Measurements from ENCODE around the gene EEA1. TPM values are rescaled to one million over a fixed set of nuclear protein-coding genes. Genes with fewer than 3 reads are reported as not detected.

The EEA1 gene
- total and polyA plus RNA-seq, 2 of the 8 experiments (the other 6 are each of a cell fraction or from before 2014, with no cell fraction given): 1.0 to 18.8 TPM

GRCh38 chr12:92863251-92863650 lies 65.8 kb downstream of the EEA1 start:
- no peak overlapping the region for H3K27ac ChIP-seq (ENCODE audit: low read depth, low read length)
- no peaks in the 10 kb centered on the region for H3K9me3 ChIP-seq (ENCODE audit: insufficient read depth in 2 of 2, low read depth in 1 of 2, low read length in 1 of 2)
- CTCF ChIA-PET (ENCODE audit: partially characterized antibody): no interaction called here
- peaks cover 0 to 3% (median 0%) of the 10 kb centered on the region in 4 experiments; a peak in 2 of 8 replicates for H3K36me3 ChIP-seq (ENCODE audit: control insufficient read depth in 2 of 4, insufficient read depth in 4 of 4, low read length in 3 of 4)
- H3K4ac ChIP-seq (replicated peaks; ENCODE audit: insufficient read length, low read depth, low read length): no peak overlapping the region
- H2BK20ac ChIP-seq (ENCODE audit: low read length): no peak overlapping the region
- H3K27me3 ChIP-seq (replicated peaks in 1 of 4; ENCODE audit: control insufficient read depth in 3 of 4, extremely low read depth in 1 of 4, insufficient read depth in 3 of 4, low read length in 3 of 4): no peaks in the 10 kb centered on the region
- 84% methylated on average over 1 of the region's 1 CpG; no CpG with 5 or more reads in 1 of the 2 experiments for WGBS, 2 experiments (ENCODE audit: extremely low coverage in 1 of 2, insufficient coverage in 1 of 2, insufficient read length in 1 of 2, insufficient replicate concordance in 2 of 2, low coverage in 1 of 2, low lambda C conversion rate in 2 of 2, missing lambda C conversion rate in 1 of 2)
- no peak overlapping the region for H3K14ac ChIP-seq (ENCODE audit: insufficient read length)
- DNase-seq (ENCODE audit: low read depth in 1 of 2, low spot score in 2 of 2) (no peak), FAIRE-seq (no peak)
- no peak overlapping the region for H2AK5ac ChIP-seq (ENCODE audit: low read depth, low read length)
- no peak overlapping the region for H3K9ac ChIP-seq (replicated peaks in 1 of 4; ENCODE audit: extremely low read depth in 1 of 4, low read depth in 3 of 4, low read length in 3 of 4)
- H3K18ac ChIP-seq (ENCODE audit: extremely low read depth, low read length): no peak overlapping the region
- no peak overlapping the region for H3K4me2 ChIP-seq (ENCODE audit: insufficient read depth in 1 of 2, low read depth in 2 of 2, low read length in 2 of 2)
- no peak overlapping the region for H2AFZ ChIP-seq (ENCODE audit: low read length)
- H4K5ac ChIP-seq (ENCODE audit: insufficient read length, low read depth, low read length): no peak overlapping the region
- no peak overlapping the region for H3K56ac ChIP-seq (replicated peaks; ENCODE audit: insufficient read length, low read depth, low read length)
- H3K79me1 ChIP-seq (ENCODE audit: low read depth, low read length): no peaks in the 10 kb centered on the region
- peaks cover 0 to 2% of the 10 kb centered on the region in 2 experiments for H4K20me1 ChIP-seq (replicated peaks in 1 of 2; ENCODE audit: control insufficient read depth in 1 of 2, insufficient read depth in 2 of 2, low read length in 2 of 2)
- no peaks in the 10 kb centered on the region for H3K23me2 ChIP-seq (ENCODE audit: low read depth, low read length)
- POLR2A ChIA-PET (ENCODE audit: partially characterized antibody): no interaction called here
- no peak overlapping the region for H2BK120ac ChIP-seq (replicated peaks; ENCODE audit: low read depth, low read length)
- peaks cover 0 to 3% (median 0%) of the 10 kb centered on the region in 4 experiments; a peak in 1 of 7 replicates for H3K4me1 ChIP-seq (replicated peaks in 1 of 4; ENCODE audit: control insufficient read depth in 3 of 4, insufficient read depth in 4 of 4, low read length in 3 of 4)
- H3K23ac ChIP-seq (ENCODE audit: insufficient read length): no peak overlapping the region
- no peak overlapping the region for H2BK5ac ChIP-seq (ENCODE audit: low read depth, low read length)
- H4K8ac ChIP-seq (ENCODE audit: extremely low read depth, insufficient read depth, low read length): no peak overlapping the region
- no peak overlapping the region for H2BK12ac ChIP-seq (ENCODE audit: low read depth, low read length)
- no peak overlapping the region for H2BK15ac ChIP-seq (ENCODE audit: low read length)
- H3K79me2 ChIP-seq (ENCODE audit: control insufficient read depth in 1 of 2, insufficient read depth in 2 of 2, low read length in 2 of 2): no peaks in the 10 kb centered on the region
- no peak overlapping the region for H4K91ac ChIP-seq (replicated peaks; ENCODE audit: insufficient read length, low read length)
- no peak overlapping the region for H3K4me3 ChIP-seq (ENCODE audit: extremely low read depth in 1 of 4, insufficient read depth in 2 of 4, low read depth in 3 of 4, low read length in 4 of 4)
- no peak for TF ChIP-seq PHF8 (conservative IDR thresholded peaks at IDR 0.05; ENCODE audit: low read depth, low read length)
- TF ChIP-seq SUZ12 (IDR thresholded peaks at IDR 0.05; ENCODE audit: low read length): no peak
- TF ChIP-seq HDAC2 (IDR thresholded peaks at IDR 0.05; ENCODE audit: borderline replicate concordance in 1 of 2, low read depth in 2 of 2, low read length in 2 of 2): no peak
- no peak for TF ChIP-seq BACH1 (IDR thresholded peaks at IDR 0.05; ENCODE audit: low read length)
- TF ChIP-seq RFX5 (IDR thresholded peaks at IDR 0.05; ENCODE audit: borderline replicate concordance, low read depth, low read length): no peak
- TF ChIP-seq EZH2 (IDR thresholded peaks at IDR 0.05; ENCODE audit: low read depth, low read length, severe bottlenecking): no peak
- no peak for TF ChIP-seq KDM5A (IDR thresholded peaks at IDR 0.05; ENCODE audit: low read length)
- TF ChIP-seq SP2 (IDR thresholded peaks at IDR 0.05; ENCODE audit: low read length): no peak
- TF ChIP-seq, protein P1, sequence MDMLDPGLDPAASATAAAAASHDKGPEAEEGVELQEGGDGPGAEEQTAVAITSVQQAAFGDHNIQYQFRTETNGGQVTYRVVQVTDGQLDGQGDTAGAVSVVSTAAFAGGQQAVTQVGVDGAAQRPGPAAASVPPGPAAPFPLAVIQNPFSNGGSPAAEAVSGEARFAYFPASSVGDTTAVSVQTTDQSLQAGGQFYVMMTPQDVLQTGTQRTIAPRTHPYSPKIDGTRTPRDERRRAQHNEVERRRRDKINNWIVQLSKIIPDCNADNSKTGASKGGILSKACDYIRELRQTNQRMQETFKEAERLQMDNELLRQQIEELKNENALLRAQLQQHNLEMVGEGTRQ (IDR thresholded peaks at IDR 0.05; ENCODE audit: low read length): no peak
- no peak for TF ChIP-seq FOSL1 (IDR thresholded peaks at IDR 0.05; ENCODE audit: insufficient read depth, low read depth, low read length)
- TF ChIP-seq JUND (IDR thresholded peaks at IDR 0.05; ENCODE audit: low read length): no peak
- no peak for TF ChIP-seq TBP (IDR thresholded peaks at IDR 0.05; ENCODE audit: low read depth, low read length)
- no peak for TF ChIP-seq CHD1 (IDR thresholded peaks at IDR 0.05; ENCODE audit: low read depth, low read length)
- no peak for TF ChIP-seq TAF7 (optimal IDR thresholded peaks at IDR 0.05; ENCODE audit: borderline replicate concordance, low read depth, low read length)

Measured in H1 (cell line).